Progenitor cell of endocrine pancreas (in vitro differentiated cells): ENCODE measurements around the gene LRMDA. TPM values are rescaled to one million over a fixed set of nuclear protein-coding genes. Genes with fewer than 3 reads are reported as not detected.

ENCODE experiments used
- DNase-seq: peaks from one replicate; pipeline ENCODE4 v3.0.0; 2021; ENCODE audit warnings: low spot score; ENCODE audit not compliant: unreplicated experiment
- H3K27ac Mint-ChIP-seq: 2 replicates; pipeline ENCODE4 v1.8.0; 2021; ENCODE audit warnings: mild to moderate bottlenecking, moderate library complexity, mixed read lengths
- H3K27me3 Mint-ChIP-seq: 2 replicates; pipeline ENCODE4 v1.8.0; 2021; ENCODE audit warnings: mixed read lengths
- H3K36me3 Mint-ChIP-seq: 2 replicates; pipeline ENCODE4 v1.8.0; 2022; ENCODE audit warnings: mixed read lengths; ENCODE audit not compliant: insufficient read depth
- H3K4me1 Mint-ChIP-seq: 2 replicates; pipeline ENCODE4 v1.8.0; 2021; ENCODE audit warnings: low read depth, mixed read lengths
- H3K4me3 Mint-ChIP-seq: 2 replicates; pipeline ENCODE4 v1.8.0; 2021; ENCODE audit warnings: low read depth, mild to moderate bottlenecking, moderate library complexity, mixed read lengths
- H3K9me3 Mint-ChIP-seq: 2 replicates; pipeline ENCODE4 v1.8.0; 2021; ENCODE audit warnings: low read depth, mixed read lengths
- CTCF ChIP-seq: fragments of 200-600 bp; sonication (generic); IDR thresholded peaks from one replicate; pipeline ENCODE4 v1.5.0; 2021; ENCODE audit warnings: antibody characterized with exemption, mild to moderate bottlenecking; ENCODE audit not compliant: unreplicated experiment
- total RNA-seq: library from RNA; stranded (reverse); gene quantifications from 2 replicates; pipeline ENCODE4 v1.2.1, GENCODE V29; 2021

Gene LRMDA
- total RNA-seq, 1 donor from 2014 or later, result 6.5 TPM

DNA sequence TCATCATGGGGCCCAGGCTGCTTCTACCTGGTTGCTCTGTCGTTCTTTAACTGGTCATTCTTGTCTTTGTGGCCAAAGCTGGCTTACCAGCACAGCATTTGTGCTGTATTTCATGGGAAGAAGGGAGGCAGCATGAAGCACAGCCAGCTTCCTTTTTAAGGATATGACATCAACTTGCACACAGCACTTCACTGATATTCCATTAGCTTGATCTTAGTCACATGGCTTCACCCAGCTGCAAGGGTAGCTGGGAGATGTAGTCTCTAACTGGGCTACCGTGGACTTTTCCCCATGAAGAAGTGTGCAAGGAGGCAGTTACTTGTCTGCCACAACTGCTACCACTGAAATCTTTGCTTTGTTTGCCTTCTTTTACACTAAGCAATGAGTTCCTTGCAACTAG is 525.2 kb downstream of the LRMDA start:
- no peaks in the 10 kb centered on the region for H3K27me3 Mint-ChIP-seq
- no peak for DNase-seq
- H3K4me1 Mint-ChIP-seq, result peaks cover 12% of the 10 kb centered on the region
- no peaks in the 10 kb centered on the region for H3K36me3 Mint-ChIP-seq
- H3K9me3 Mint-ChIP-seq, result no peaks in the 10 kb centered on the region
- no peak for TF ChIP-seq CTCF
- no peak overlapping the region for H3K27ac Mint-ChIP-seq
- no peak overlapping the region for H3K4me3 Mint-ChIP-seq

DNA sequence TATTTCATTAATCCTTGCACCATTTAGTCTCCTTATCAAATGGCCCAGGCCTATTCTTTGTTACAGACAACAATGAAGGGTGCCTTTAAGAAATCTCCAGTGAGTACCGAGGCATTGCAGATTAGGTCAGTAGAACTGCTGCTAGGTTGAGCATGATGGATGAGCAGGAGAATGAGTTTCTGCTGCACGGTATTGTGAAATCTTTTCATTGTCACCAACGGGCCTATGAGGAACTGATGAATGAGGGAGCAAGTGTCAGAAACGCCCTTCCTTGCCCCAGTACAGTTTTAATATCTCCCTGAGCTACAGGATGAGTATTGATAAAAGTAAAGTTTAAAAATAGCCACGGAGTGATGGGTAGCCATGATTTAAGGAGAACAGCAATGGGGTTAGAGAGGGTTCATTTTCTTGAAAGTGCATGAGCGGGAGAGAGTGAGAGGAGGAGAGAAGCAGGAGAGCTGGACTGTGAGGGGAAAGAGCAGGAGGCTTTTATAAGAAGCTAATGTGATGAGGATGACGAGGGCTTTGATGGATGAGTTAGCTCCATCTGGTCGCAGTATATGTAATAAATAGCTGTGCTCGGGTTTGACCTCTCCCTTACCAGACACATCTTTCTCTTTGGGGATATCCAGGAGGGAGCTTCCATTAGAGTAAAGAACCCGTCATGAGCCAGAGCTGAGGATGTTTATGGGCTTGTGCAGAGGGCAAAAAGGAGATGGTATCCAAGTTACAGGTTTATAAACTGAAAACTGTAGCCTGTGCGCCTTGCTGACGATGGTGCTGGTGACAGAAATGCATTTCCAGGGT is 526.1 kb downstream of the LRMDA start:
- Mint-ChIP-seq H3K4me3 (no peak overlapping the region), H3K27me3 (no peaks in the 10 kb centered on the region), H3K4me1 (peaks cover 4% of the 10 kb centered on the region), H3K27ac (no peak overlapping the region), H3K9me3 (no peaks in the 10 kb centered on the region), H3K36me3 (no peaks in the 10 kb centered on the region)
- TF ChIP-seq CTCF, result no peak
- DNase-seq, result no peak

- Mint-ChIP-seq H3K9me3 (no peaks in the 10 kb centered on the region), H3K27ac (no peak overlapping the region), H3K27me3 (peaks cover 2% of the 10 kb centered on the region), H3K4me3 (no peak overlapping the region), H3K36me3 (no peaks in the 10 kb centered on the region), H3K4me1 (peaks cover 4% of the 10 kb centered on the region)
- no peak for DNase-seq
- TF ChIP-seq CTCF, result no peak
Observed at GRCh38 chr10:75959209-75959608, 527.8 kb downstream of the LRMDA start.

GRCh38 chr10:75959912-75960311 is 528.5 kb downstream of the LRMDA start:
- Mint-ChIP-seq H3K36me3 (no peaks in the 10 kb centered on the region), H3K27me3 (peaks cover 2% of the 10 kb centered on the region), H3K4me3 (no peak overlapping the region), H3K9me3 (no peaks in the 10 kb centered on the region), H3K27ac (no peak overlapping the region), H3K4me1 (peaks cover 4% of the 10 kb centered on the region)
- no peak for DNase-seq
- no peak for TF ChIP-seq CTCF

- Mint-ChIP-seq H3K27ac (no peak overlapping the region), H3K27me3 (peaks cover 2% of the 10 kb centered on the region)
- DNase-seq, result no peak
Observed at GRCh38 chr10:75962395-75963061, 531.1 kb downstream of the LRMDA start.

More at GRCh38 chr10:75962395-75963061, 531.1 kb downstream of the LRMDA start:
- TF ChIP-seq CTCF, result no peak
- no peaks in the 10 kb centered on the region for H3K9me3 Mint-ChIP-seq
- peaks cover 11% of the 10 kb centered on the region for H3K4me1 Mint-ChIP-seq
- no peaks in the 10 kb centered on the region for H3K36me3 Mint-ChIP-seq
- H3K4me3 Mint-ChIP-seq, result no peak overlapping the region
